GM23248 (cell line): ENCODE data around the gene CNP.

Experiments used
- EZH2 ChIP-seq: fragments of 200-600 bp; sonication (generic); IDR thresholded peaks from 2 replicates; pipeline ENCODE4 v1.6.1; 2018; ENCODE audit warnings: antibody characterized with exemption, mild to moderate bottlenecking; ENCODE audit not compliant: insufficient read depth, poor library complexity, severe bottlenecking
- EZH2phosphoT487 ChIP-seq: fragments of 200-600 bp; sonication (generic); IDR thresholded peaks from 2 replicates; pipeline ENCODE4 v1.6.1; 2018; ENCODE audit warnings: antibody characterized with exemption, moderate library complexity, mild to moderate bottlenecking, low read depth; ENCODE audit not compliant: insufficient read depth

DNA sequence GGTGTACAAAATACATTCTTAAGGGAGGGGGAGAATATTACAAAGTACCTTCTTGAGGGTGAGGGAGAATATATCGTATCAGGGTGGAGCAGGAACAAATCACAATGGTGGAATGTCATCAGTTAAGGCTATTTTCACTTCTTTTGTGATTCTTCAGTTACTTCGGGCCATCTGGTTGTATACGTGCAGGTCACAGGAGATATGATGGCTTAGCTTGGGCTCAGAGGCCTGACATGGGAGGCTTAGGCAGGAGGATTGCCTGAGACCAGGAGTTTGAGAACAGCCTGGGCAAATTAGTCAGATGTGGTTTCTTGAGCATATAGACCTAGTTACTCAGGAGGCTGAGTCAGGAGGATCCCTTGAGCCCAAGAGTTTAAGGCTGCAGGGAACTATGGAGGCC lies 23.1 kb upstream of the CNP start:
- TF ChIP-seq EZH2 (no peak), EZH2phosphoT487 (no peak)
